ENCODE data around the gene LFNG.

GRCh38 chr7:2488272-2488645, 31.3 kb upstream of the LFNG start:
- no peak for TF ChIP-seq RAD21 (conservative IDR thresholded peaks at IDR 0.05 in 1 of 2, IDR thresholded peaks at IDR 0.05 in 1 of 2)
- TF ChIP-seq CTCF (IDR thresholded peaks at IDR 0.05) = no peak
